ENCODE measurements around the gene PRL.

- TF ChIP-seq GATA3 (IDR thresholded peaks at IDR 0.05; ENCODE audit: low read depth, low read length) (no peak), GATA2 (IDR thresholded peaks at IDR 0.05; ENCODE audit: low read depth, low read length) (no peak)
These were observed 48.1 kb downstream of the PRL start for GRCh38 chr6:22248513-22249308.

All from SH-SY5Y (cell line).